MM.1S (cell line): ENCODE measurements around the gene MVB12B.

Source experiments
- DNase-seq: peaks from one replicate; pipeline ENCODE4 v3.0.0-alpha.2; 2015
- H2AFZ ChIP-seq: fragments of 300-600 bp; sonication (generic); 2 replicates; pipeline ENCODE4 v1.6.0; 2016; ENCODE audit warnings: antibody characterized with exemption, low read length
- H3F3A ChIP-seq: fragments of 300-600 bp; sonication (generic); 2 replicates; pipeline ENCODE4 v1.6.1; 2016; ENCODE audit warnings: mild to moderate bottlenecking, antibody characterized with exemption, low read length, moderate library complexity, mixed read lengths; ENCODE audit not compliant: insufficient read depth
- H3K27ac ChIP-seq: fragments of 300-600 bp; sonication (generic); 2 replicates; pipeline ENCODE4 v1.5.1; 2016; ENCODE audit warnings: mild to moderate bottlenecking, low read length
- H3K27me3 ChIP-seq: fragments of 300-600 bp; sonication (generic); replicated peaks from 2 replicates; pipeline ENCODE4 v1.6.0; 2016; ENCODE audit warnings: low read length; ENCODE audit not compliant: insufficient read depth
- H3K36me3 ChIP-seq: fragments of 300-600 bp; sonication (generic); replicated peaks from 2 replicates; pipeline ENCODE4 v1.6.1; 2016; ENCODE audit warnings: mild to moderate bottlenecking, low read length, mixed read lengths; ENCODE audit not compliant: insufficient read depth
- H3K4me1 ChIP-seq: fragments of 300-600 bp; sonication (generic); 2 replicates; pipeline ENCODE4 v1.6.1; 2016; ENCODE audit warnings: low read length, mixed read lengths
- H3K4me2 ChIP-seq: fragments of 300-600 bp; sonication (generic); 2 replicates; pipeline ENCODE4 v1.6.0; 2016; ENCODE audit warnings: low read depth, low read length
- H3K4me3 ChIP-seq: fragments of 300-600 bp; sonication (generic); 2 replicates; pipeline ENCODE4 v1.5.1; 2016; ENCODE audit warnings: low read length, mixed read lengths
- H3K79me2 ChIP-seq: fragments of 300-600 bp; sonication (generic); 2 replicates; pipeline ENCODE4 v1.6.1; 2016; ENCODE audit warnings: mixed run types, low read length, mixed read lengths
- H3K9ac ChIP-seq: fragments of 300-600 bp; sonication (generic); 2 replicates; pipeline ENCODE4 v1.6.1; 2016; ENCODE audit warnings: low read length, mixed read lengths
- H3K9me2 ChIP-seq: fragments of 300-600 bp; sonication (generic); replicated peaks from 2 replicates; pipeline ENCODE4 v1.6.1; 2016; ENCODE audit warnings: mild to moderate bottlenecking, low read length, mixed read lengths; ENCODE audit not compliant: insufficient read depth
- H3K9me3 ChIP-seq: fragments of 300-600 bp; sonication (generic); replicated peaks from 2 replicates; pipeline ENCODE4 v1.6.1; 2016; ENCODE audit warnings: mild to moderate bottlenecking, low read length, mixed read lengths; ENCODE audit not compliant: insufficient read depth
- H4K20me1 ChIP-seq: fragments of 300-600 bp; sonication (generic); 2 replicates; pipeline ENCODE4 v1.6.1; 2016; ENCODE audit warnings: mild to moderate bottlenecking, low read length, moderate library complexity, mixed read lengths; ENCODE audit not compliant: insufficient read depth
- CTCF ChIP-seq: fragments of 300-600 bp; sonication (generic); IDR thresholded peaks from 2 replicates; pipeline ENCODE4 v1.5.1; 2016; ENCODE audit warnings: antibody characterized with exemption, low read length, mixed read lengths
- EZH2 ChIP-seq: fragments of 300-600 bp; sonication (generic); optimal IDR thresholded peaks from 2 replicates; pipeline ENCODE3; 2017; ENCODE audit warnings: low read depth, mild to moderate bottlenecking, antibody characterized with exemption, low read length, mixed read lengths
- EZH2phosphoT487 ChIP-seq: fragments of 300-600 bp; sonication (generic); IDR thresholded peaks from 2 replicates; pipeline ENCODE4 v1.6.1; 2018; ENCODE audit warnings: antibody characterized with exemption, low read length

MVB12B gene

GRCh38 chr9:126304971-126305320, 21.7 kb upstream of the MVB12B start:
- Histone ChIP-seq H3K4me2 (no peak overlapping the region), H3K9ac (no peak overlapping the region)
- no peak for TF ChIP-seq EZH2

GRCh38 chr9:126306071-126306647, 20.5 kb upstream of the MVB12B start:
- DNase-seq, result no peak
- Histone ChIP-seq H4K20me1 (no peaks in the 10 kb centered on the region), H3K4me1 (no peaks in the 10 kb centered on the region), H3K4me2 (no peak overlapping the region), H2AFZ (no peak overlapping the region), H3K9ac (no peak overlapping the region), H3F3A (no peaks in the 10 kb centered on the region), H3K9me3 (no peaks in the 10 kb centered on the region), H3K4me3 (no peak overlapping the region), H3K9me2 (no peaks in the 10 kb centered on the region), H3K27ac (no peak overlapping the region), H3K36me3 (no peaks in the 10 kb centered on the region), H3K79me2 (no peaks in the 10 kb centered on the region), H3K27me3 (no peaks in the 10 kb centered on the region)
- TF ChIP-seq EZH2phosphoT487 (no peak), EZH2 (no peak), CTCF (no peak)

More at GRCh38 chr9:126304971-126305320, 21.7 kb upstream of the MVB12B start:
- no peak for DNase-seq
- no peak overlapping the region for H3K4me3 ChIP-seq
- no peaks in the 10 kb centered on the region for H3K36me3 ChIP-seq
- no peaks in the 10 kb centered on the region for H3K27me3 ChIP-seq
- H2AFZ ChIP-seq, result no peak overlapping the region
- H3K27ac ChIP-seq, result no peak overlapping the region
- H3K4me1 ChIP-seq, result no peaks in the 10 kb centered on the region
- H3K9me2 ChIP-seq, result no peaks in the 10 kb centered on the region
- H3F3A ChIP-seq, result no peaks in the 10 kb centered on the region
- no peaks in the 10 kb centered on the region for H3K9me3 ChIP-seq
- no peaks in the 10 kb centered on the region for H4K20me1 ChIP-seq
- no peaks in the 10 kb centered on the region for H3K79me2 ChIP-seq

GRCh38 chr9:126307322-126308061, 19.1 kb upstream of the MVB12B start:
- Histone ChIP-seq H2AFZ (no peak overlapping the region), H3K36me3 (no peaks in the 10 kb centered on the region), H3K9ac (no peak overlapping the region), H3K27me3 (no peaks in the 10 kb centered on the region), H3F3A (no peaks in the 10 kb centered on the region), H3K9me2 (no peaks in the 10 kb centered on the region), H3K27ac (no peak overlapping the region), H4K20me1 (no peaks in the 10 kb centered on the region), H3K9me3 (no peaks in the 10 kb centered on the region), H3K4me2 (no peak overlapping the region), H3K4me3 (no peak overlapping the region), H3K4me1 (no peaks in the 10 kb centered on the region), H3K79me2 (no peaks in the 10 kb centered on the region)
- DNase-seq, result no peak
- TF ChIP-seq CTCF, result no peak
- no peak for TF ChIP-seq EZH2phosphoT487
- TF ChIP-seq EZH2, result no peak
